Activated T-cell treated with anti-CD3 and anti-CD28 coated beads, Interleukin-2, amount 50 U/mL, for 72 hours (primary cell): Measurements from ENCODE around the gene BCL11A. TPM values are rescaled to one million over a fixed set of nuclear protein-coding genes. Genes with fewer than 3 reads are reported as not detected.

ENCODE experiments used
- ATAC-seq, 2 donors: fragments of 150-1000 bp; cut with Tn5 transposase; replicated peaks in 1 of 2; 2 replicates each; pipeline ENCODE4 v1.10.0; 2021; ENCODE audit warnings: moderate library complexity in 2 of 2, mild to moderate bottlenecking in 1 of 2
- DNase-seq, 2 donors: peaks; one replicate each; pipeline ENCODE4 v3.0.0; 2021 to 2022; ENCODE audit warnings: mixed read lengths in 1 of 2
- H3K27ac Mint-ChIP-seq: one replicate; pipeline ENCODE4 v1.8.0; 2022; ENCODE audit warnings: mild to moderate bottlenecking, moderate library complexity, mixed read lengths
- H3K27me3 Mint-ChIP-seq: one replicate; pipeline ENCODE4 v1.8.0; 2022; ENCODE audit warnings: low read depth, mixed read lengths
- H3K36me3 Mint-ChIP-seq, 2 donors: one replicate each; pipeline ENCODE4 v1.8.0; 2022; ENCODE audit warnings: mixed read lengths in 2 of 2, mild to moderate bottlenecking in 1 of 2; ENCODE audit not compliant: insufficient read depth in 2 of 2
- H3K4me1 Mint-ChIP-seq: one replicate; pipeline ENCODE4 v1.8.0; 2022; ENCODE audit warnings: low read depth, mixed read lengths
- H3K4me3 Mint-ChIP-seq, 2 donors: one replicate each; pipeline ENCODE4 v1.8.0; 2022; ENCODE audit warnings: mild to moderate bottlenecking in 2 of 2, mixed read lengths in 2 of 2, moderate library complexity in 2 of 2
- H3K9me3 Mint-ChIP-seq, 2 donors: one replicate each; pipeline ENCODE4 v1.8.0; 2022; ENCODE audit warnings: mixed read lengths in 2 of 2
- total RNA-seq, 2 donors: library from RNA; stranded (reverse); gene quantifications; one replicate each; pipeline ENCODE4 v1.2.3, GENCODE V29; 2022

BCL11A gene
- total RNA-seq, 2 donors from 2014 or later = 1.00 to 1.2 TPM

- H3K27me3 Mint-ChIP-seq = peaks cover 37% of the 10 kb centered on the region
- no peak overlapping the region for H3K4me3 Mint-ChIP-seq
- DNase-seq (no peak), ATAC-seq (no peak)
- no peaks in the 10 kb centered on the region for H3K9me3 Mint-ChIP-seq
- H3K4me1 Mint-ChIP-seq = peaks cover 10% of the 10 kb centered on the region
- H3K36me3 Mint-ChIP-seq = no peaks in the 10 kb centered on the region
- H3K27ac Mint-ChIP-seq = no peak overlapping the region
These were observed 29.5 kb downstream of the BCL11A start for GRCh38 chr2:60523963-60524362.

GRCh38 chr2:60522462-60522861 lies 31.0 kb downstream of the BCL11A start:
- peaks cover 10% of the 10 kb centered on the region for H3K4me1 Mint-ChIP-seq
- peaks cover 29% of the 10 kb centered on the region for H3K27me3 Mint-ChIP-seq
- no peak overlapping the region for H3K27ac Mint-ChIP-seq
- ATAC-seq = no peak
- no peaks in the 10 kb centered on the region for H3K36me3 Mint-ChIP-seq
- no peaks in the 10 kb centered on the region for H3K9me3 Mint-ChIP-seq
- H3K4me3 Mint-ChIP-seq = no peak overlapping the region
- no peak for DNase-seq

- peaks cover 35% of the 10 kb centered on the region for H3K27me3 Mint-ChIP-seq
- ATAC-seq (no peak), DNase-seq (no peak)
- H3K4me1 Mint-ChIP-seq = peaks cover 16% of the 10 kb centered on the region
- H3K9me3 Mint-ChIP-seq = no peaks in the 10 kb centered on the region
- no peak overlapping the region for H3K4me3 Mint-ChIP-seq
- H3K36me3 Mint-ChIP-seq = no peaks in the 10 kb centered on the region
- no peak overlapping the region for H3K27ac Mint-ChIP-seq
These were observed 31.8 kb downstream of the BCL11A start for GRCh38 chr2:60521626-60522025.

GRCh38 chr2:60520917-60521539 lies 32.4 kb downstream of the BCL11A start:
- no peaks in the 10 kb centered on the region for H3K9me3 Mint-ChIP-seq

GRCh38 chr2:60520151-60520876 lies 33.1 kb downstream of the BCL11A start:
- Mint-ChIP-seq H3K27ac (no peak overlapping the region), H3K4me1 (peaks cover 19% of the 10 kb centered on the region), H3K27me3 (peaks cover 41% of the 10 kb centered on the region), H3K9me3 (no peaks in the 10 kb centered on the region), H3K4me3 (no peak overlapping the region), H3K36me3 (no peaks in the 10 kb centered on the region)
- DNase-seq = no peak
- no peak for ATAC-seq

More at GRCh38 chr2:60520917-60521539, 32.4 kb downstream of the BCL11A start:
- Mint-ChIP-seq H3K4me1 (peaks cover 18% of the 10 kb centered on the region), H3K36me3 (no peaks in the 10 kb centered on the region), H3K27me3 (peaks cover 41% of the 10 kb centered on the region), H3K27ac (no peak overlapping the region), H3K4me3 (no peak overlapping the region)
- DNase-seq (no peak), ATAC-seq (no peak)

- H3K27me3 Mint-ChIP-seq = peaks cover 41% of the 10 kb centered on the region
- H3K4me3 Mint-ChIP-seq = no peak overlapping the region
- no peaks in the 10 kb centered on the region for H3K36me3 Mint-ChIP-seq
- no peaks in the 10 kb centered on the region for H3K9me3 Mint-ChIP-seq
- H3K27ac Mint-ChIP-seq = no peak overlapping the region
- ATAC-seq (no peak), DNase-seq (no peak)
- H3K4me1 Mint-ChIP-seq = peaks cover 24% of the 10 kb centered on the region
These were observed 34.1 kb downstream of the BCL11A start for GRCh38 chr2:60519231-60519863.

- peaks cover 24% of the 10 kb centered on the region for H3K4me1 Mint-ChIP-seq
- H3K27me3 Mint-ChIP-seq = peaks cover 44% of the 10 kb centered on the region
- H3K27ac Mint-ChIP-seq = no peak overlapping the region
- H3K9me3 Mint-ChIP-seq = no peaks in the 10 kb centered on the region
- ATAC-seq (no peak), DNase-seq (no peak)
- no peaks in the 10 kb centered on the region for H3K36me3 Mint-ChIP-seq
- H3K4me3 Mint-ChIP-seq = no peak overlapping the region
These were observed 34.9 kb downstream of the BCL11A start for GRCh38 chr2:60518567-60518966.

GRCh38 chr2:60517446-60517845 lies 36.0 kb downstream of the BCL11A start:
- no peak for ATAC-seq
- Mint-ChIP-seq H3K27ac (no peak overlapping the region), H3K27me3 (peaks cover 48% of the 10 kb centered on the region), H3K9me3 (no peaks in the 10 kb centered on the region), H3K4me3 (no peak overlapping the region), H3K4me1 (peaks cover 31% of the 10 kb centered on the region), H3K36me3 (no peaks in the 10 kb centered on the region)
- no peak for DNase-seq

- ATAC-seq = no peak
- DNase-seq = no peak
- Mint-ChIP-seq H3K9me3 (no peaks in the 10 kb centered on the region), H3K36me3 (no peaks in the 10 kb centered on the region), H3K27me3 (peaks cover 43% of the 10 kb centered on the region), H3K27ac (no peak overlapping the region), H3K4me1 (peaks cover 33% of the 10 kb centered on the region), H3K4me3 (no peak overlapping the region)
These were observed 36.6 kb downstream of the BCL11A start for GRCh38 chr2:60516826-60517225.

- no peak overlapping the region for H3K27ac Mint-ChIP-seq
- no peaks in the 10 kb centered on the region for H3K9me3 Mint-ChIP-seq
- H3K4me3 Mint-ChIP-seq = no peak overlapping the region
These were observed 37.1 kb downstream of the BCL11A start for GRCh38 chr2:60516383-60516811.

GRCh38 chr2:60515721-60516226 lies 37.7 kb downstream of the BCL11A start:
- Mint-ChIP-seq H3K27ac (no peak overlapping the region), H3K4me1 (peaks cover 33% of the 10 kb centered on the region), H3K9me3 (no peaks in the 10 kb centered on the region), H3K4me3 (no peak overlapping the region), H3K27me3 (peaks cover 47% of the 10 kb centered on the region), H3K36me3 (no peaks in the 10 kb centered on the region)
- ATAC-seq (peak; percentile 71 to 84), DNase-seq (peak; percentile 4 to 32)

More at GRCh38 chr2:60516383-60516811, 37.1 kb downstream of the BCL11A start:
- no peak for ATAC-seq
- no peaks in the 10 kb centered on the region for H3K36me3 Mint-ChIP-seq
- H3K27me3 Mint-ChIP-seq = peaks cover 43% of the 10 kb centered on the region
- H3K4me1 Mint-ChIP-seq = peaks cover 33% of the 10 kb centered on the region
- no peak for DNase-seq

- Mint-ChIP-seq H3K4me3 (no peak overlapping the region), H3K27me3 (peaks cover 62% of the 10 kb centered on the region), H3K4me1 (peaks cover 33% of the 10 kb centered on the region), H3K36me3 (no peaks in the 10 kb centered on the region), H3K27ac (no peak overlapping the region), H3K9me3 (no peaks in the 10 kb centered on the region)
- DNase-seq = no peak
- no peak for ATAC-seq
These were observed 39.5 kb downstream of the BCL11A start for GRCh38 chr2:60513996-60514395.

- Mint-ChIP-seq H3K4me1 (peaks cover 33% of the 10 kb centered on the region), H3K4me3 (no peak overlapping the region), H3K27me3 (peaks cover 59% of the 10 kb centered on the region), H3K36me3 (no peaks in the 10 kb centered on the region), H3K27ac (no peak overlapping the region), H3K9me3 (no peaks in the 10 kb centered on the region)
- no peak for ATAC-seq
- no peak for DNase-seq
These were observed 40.3 kb downstream of the BCL11A start for GRCh38 chr2:60513191-60513590.
